SIG-M5 treated with dmso at 0.1 percent for 504 hours (cell line): ENCODE data around the gene ANKRD11.

ENCODE experiments used
- DNase-seq: peaks from one replicate; lab custom pipeline; 2025; ENCODE audit not compliant: unreplicated experiment; lab: John Stamatoyannopoulos, UW

ANKRD11 gene

DNA sequence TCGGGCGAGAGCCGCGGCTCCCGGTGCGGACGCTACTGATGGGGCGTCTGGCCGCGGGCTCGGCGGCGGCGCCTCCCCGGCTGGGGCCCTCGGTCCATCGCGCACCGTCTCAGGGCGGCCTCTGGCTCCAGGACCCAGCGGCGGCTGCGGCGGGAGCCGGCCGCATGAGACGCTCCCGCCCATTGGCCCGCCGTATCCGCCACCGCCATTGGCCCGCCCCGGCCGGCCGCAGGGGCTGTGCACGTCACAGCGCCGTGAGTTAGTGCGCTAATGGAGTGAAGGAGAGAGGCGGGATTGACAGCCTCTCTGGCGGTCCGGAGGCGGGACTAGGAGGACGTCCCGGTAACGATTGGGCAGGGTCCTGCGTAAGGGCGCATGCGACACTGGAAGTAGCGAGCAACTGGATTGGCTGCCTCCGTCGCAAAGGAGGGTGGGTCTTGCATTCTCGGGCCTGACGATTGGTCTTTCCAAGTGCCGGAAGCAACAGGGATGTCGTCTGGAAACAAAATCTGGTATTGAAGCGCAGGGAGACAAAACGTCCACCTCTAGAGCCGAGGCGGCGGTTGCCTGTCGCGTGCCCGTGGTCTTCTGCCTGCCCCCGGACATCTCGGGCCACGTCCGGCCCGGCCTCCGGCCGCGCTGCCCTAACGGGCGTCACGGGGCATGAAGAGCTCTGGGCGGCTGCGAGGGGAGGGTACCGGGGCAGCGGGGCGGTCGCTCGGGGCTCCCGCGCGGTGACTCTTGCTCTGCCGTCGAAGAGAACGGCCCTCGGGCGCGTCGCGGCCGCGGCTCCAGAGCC lies at the start of gene ANKRD11:
Gene ANKRD11 (minus strand): TSS at position 123 of the 799 bp plus-strand sequence. CDS start 173,542 bp downstream, outside the sequence.
- DNase-seq, result peak; percentile 100

GRCh38 chr16:89538286-89538685 lies 47.9 kb upstream of the ANKRD11 start:
- no peak for DNase-seq

GRCh38 chr16:89537549-89537925 lies 47.2 kb upstream of the ANKRD11 start:
- no peak for DNase-seq

GRCh38 chr16:89536886-89537548 lies 46.7 kb upstream of the ANKRD11 start:
- DNase-seq, result no peak

DNA sequence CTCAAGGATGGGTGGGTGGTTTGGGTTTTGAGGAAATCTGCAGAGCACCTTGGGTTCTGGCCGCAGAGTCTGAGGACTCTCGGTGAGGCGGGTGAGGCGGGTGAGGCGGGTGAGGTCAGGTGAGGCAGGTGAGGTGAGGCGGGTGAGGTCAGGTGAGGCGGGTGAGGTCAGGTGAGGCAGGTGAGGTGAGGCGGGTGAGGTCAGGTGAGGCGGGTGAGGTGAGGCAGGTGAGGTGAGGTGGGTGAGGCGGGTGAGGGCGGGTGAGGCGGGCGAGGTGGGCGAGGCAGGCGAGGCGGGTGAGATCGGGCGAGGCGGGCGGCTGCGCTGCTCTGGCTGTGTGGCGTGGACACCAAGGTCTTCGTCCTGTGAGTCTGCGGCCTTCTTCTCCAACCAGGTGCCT lies 46.0 kb upstream of the ANKRD11 start:
- DNase-seq, result no peak

DNA sequence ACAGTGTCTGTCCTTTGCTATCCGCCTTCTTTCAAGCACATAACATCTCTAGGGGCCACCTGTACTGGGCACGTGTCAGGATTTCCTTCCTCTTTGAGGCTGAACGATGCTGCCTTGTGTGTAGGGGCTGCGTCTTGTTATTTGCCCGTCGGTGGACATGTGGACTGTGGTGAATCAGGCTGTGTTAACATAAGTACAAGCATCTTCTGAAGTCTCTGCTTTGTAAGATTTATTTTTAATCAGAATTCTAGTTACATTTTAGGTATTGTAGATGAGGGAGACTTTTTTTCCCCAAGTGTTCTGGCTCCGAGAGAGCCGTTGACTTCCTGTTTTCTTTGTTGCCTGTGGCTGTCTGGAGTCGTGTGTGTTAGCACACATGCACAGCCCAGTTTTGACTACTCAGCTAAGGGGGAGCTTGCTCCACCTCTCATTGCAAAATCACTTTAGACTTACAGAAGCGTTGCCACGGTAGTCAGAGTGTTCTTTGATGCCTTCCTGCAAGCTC lies 43.9 kb upstream of the ANKRD11 start:
- DNase-seq, result peak; percentile 96

- no peak for DNase-seq
Measured at GRCh38 chr16:89531821-89532526, 41.6 kb upstream of the ANKRD11 start.

- DNase-seq, result no peak
Measured at GRCh38 chr16:89530401-89531381, 40.3 kb upstream of the ANKRD11 start.

GRCh38 chr16:89529097-89529496 lies 38.7 kb upstream of the ANKRD11 start:
- DNase-seq, result no peak

DNA sequence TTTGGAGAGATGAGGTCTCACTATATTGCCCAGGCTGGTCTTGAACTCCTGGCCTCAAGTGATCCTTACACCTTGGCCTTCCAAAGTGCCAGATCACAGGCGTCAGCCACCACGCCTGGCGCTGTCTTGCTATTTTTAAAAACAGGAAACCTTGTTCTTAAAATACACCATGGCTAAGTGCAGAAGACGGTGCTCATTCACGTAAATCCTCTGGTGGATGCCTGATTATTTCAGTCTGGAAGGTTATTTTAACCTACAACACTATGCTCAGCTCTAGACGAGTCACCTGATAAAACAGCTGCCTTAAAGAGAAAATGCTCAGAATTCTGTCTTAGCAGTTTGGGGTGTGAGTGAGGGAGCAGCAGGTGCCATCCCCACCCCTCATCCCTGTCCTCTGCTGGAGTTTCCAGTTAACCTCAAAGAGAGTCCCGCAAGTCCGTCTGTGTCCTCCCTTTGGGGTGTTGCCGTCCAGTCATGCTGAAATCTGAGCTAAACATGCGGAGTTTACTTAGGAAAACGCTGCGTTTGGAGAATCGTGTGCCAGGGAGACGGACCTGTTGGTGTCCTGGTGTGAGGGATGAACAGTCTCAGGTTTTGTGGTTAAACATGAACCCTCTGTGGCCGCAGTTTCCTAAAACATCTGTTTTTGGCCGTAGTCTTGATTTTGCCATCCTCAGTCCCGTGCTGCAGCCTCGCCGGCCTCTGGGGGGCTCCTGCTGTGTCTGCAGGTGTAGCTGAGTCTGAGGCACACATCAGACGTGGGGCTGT lies 35.0 kb upstream of the ANKRD11 start:
- no peak for DNase-seq

- no peak for DNase-seq
Measured at GRCh38 chr16:89523680-89524344, 33.5 kb upstream of the ANKRD11 start.

GRCh38 chr16:89522287-89522686 lies 31.9 kb upstream of the ANKRD11 start:
- DNase-seq, result no peak

- DNase-seq, result no peak
Measured at GRCh38 chr16:89519881-89520280, 29.5 kb upstream of the ANKRD11 start.

DNA sequence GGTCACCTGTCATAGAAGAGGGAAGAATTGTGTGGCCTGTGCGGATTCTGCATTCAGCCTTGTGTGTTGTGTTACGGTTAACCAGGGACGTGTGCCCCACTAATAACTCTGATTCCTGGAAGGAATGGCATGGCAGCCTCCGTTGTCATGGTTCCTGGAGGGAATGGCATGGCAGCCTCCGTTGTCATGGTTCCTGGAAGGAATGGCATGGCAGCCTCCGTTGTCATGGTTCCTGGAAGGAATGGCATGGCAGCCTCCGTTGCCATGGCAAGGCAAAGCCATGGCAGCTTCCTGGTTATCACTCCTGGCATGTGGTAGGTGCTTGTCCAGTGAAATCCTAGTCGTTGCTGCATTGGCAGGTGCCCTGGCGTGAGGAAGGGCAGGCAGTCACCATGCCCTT lies 26.8 kb upstream of the ANKRD11 start:
- DNase-seq, result no peak

DNA sequence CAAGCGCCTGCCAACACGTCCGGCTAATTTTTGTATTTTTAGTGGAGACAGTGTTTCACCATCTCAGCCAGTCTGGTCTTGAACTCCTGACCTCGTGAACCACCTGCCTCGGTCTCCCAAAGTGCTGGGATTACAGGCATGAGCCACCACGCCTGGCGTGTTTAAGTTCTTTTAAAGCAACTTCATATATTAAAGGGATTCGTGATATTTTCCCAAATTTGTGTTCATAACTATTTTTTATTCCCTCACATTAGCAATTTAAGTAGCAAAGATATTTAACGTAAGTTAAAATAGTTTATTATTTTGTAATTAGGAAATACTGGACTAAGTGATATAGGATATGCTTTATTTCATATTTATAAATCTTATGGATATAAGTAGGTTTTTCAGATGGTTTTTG lies 22.1 kb upstream of the ANKRD11 start:
- DNase-seq, result no peak

GRCh38 chr16:89511374-89511773 lies 21.0 kb upstream of the ANKRD11 start:
- no peak for DNase-seq

DNA sequence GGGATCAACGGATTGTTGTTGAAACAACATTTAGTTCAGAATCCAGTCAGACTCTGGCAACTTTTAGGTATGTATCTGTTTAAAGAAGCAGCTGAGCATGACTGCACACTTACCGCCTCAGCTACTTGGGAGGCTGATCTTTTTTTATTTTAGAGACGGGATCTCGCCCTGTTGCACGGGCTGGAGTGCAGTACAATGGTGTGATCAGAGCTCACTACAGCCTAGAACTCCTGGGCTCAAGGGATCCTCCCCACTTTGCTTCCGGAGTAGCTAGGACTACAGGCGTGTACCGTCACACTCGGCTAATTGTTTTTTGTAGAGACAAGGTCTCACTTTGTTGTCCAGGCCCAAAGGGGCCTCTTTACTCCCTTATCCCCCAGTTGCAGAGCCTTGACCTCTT lies 20.2 kb upstream of the ANKRD11 start:
- no peak for DNase-seq

DNA sequence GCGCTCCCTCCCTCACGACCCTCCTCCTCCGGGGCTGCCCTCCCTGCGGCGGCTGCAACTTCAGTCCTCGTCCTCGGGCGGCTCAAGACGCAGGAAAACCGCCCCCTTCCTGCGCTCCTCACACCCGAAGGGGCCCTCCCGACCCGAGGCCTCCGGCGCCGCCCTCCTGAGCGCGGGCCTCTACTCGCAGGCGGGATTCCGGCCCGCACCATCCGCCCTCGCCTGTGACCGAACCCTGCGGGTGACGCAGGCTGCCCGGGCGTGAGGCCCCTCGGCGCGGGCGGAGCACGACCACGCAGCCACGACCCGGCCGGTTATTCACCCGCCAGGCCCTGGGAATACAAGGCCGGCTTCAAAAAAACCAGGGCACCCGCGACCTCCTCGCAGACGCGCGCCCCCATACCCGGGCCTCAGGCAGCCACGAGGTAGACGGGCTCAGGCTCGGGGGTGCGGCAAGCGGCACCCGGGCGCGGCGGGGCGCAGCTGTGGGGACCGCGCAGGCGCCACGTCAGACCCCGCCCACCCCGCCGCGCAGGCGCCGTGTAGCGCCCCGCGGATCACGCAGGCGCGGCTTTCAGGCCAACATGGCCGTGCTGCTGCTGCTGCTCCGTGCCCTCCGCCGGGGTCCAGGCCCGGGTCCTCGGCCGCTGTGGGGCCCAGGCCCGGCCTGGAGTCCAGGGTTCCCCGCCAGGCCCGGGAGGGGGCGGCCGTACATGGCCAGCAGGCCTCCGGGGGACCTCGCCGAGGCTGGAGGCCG lies 17.7 kb upstream of the ANKRD11 start, which contains the start of gene SPG7:
Gene SPG7 (plus strand): TSS at position 570 of the 757 bp plus-strand sequence. CDS start 15 bp downstream, at position 585.
- peak; percentile 81 for DNase-seq
